K562 (cell line): ENCODE data around the gene DTNBP1. TPM values are rescaled to one million over a fixed set of nuclear protein-coding genes. Genes with fewer than 3 reads are reported as not detected.

ENCODE experiments used
- CBFA2T3 ChIP-seq: fragments of 450-650 bp; IDR thresholded peaks from 2 replicates; pipeline ENCODE4 v1.6.1; 2017
- CEBPZ ChIP-seq: fragments of 150-350 bp; IDR thresholded peaks from 2 replicates; pipeline ENCODE4 v1.6.1; 2014; ENCODE audit warnings: low read depth, mild to moderate bottlenecking, low read length, borderline replicate concordance
- CTCF ChIP-seq, 3 experiments: IDR thresholded peaks in 2 of 3; conservative IDR thresholded peaks in 1 of 3; 2 replicates each; pipeline ENCODE4 v1.5.1; 2011 to 2012; ENCODE audit warnings: low read length in 3 of 3, mild to moderate bottlenecking in 3 of 3, control low read depth in 2 of 3, improper control_type of control experiment in 1 of 3, inconsistent platforms in 1 of 3, low read depth in 1 of 3, mixed read lengths in 1 of 3, moderate library complexity in 1 of 3; ENCODE audit not compliant: insufficient read depth in 2 of 3
- ILF3 ChIP-seq: fragments of 450-650 bp; IDR thresholded peaks from 2 replicates; pipeline ENCODE4 v1.6.1; 2018; ENCODE audit warnings: antibody characterized with exemption, mild to moderate bottlenecking, moderate library complexity, borderline replicate concordance
- PRPF4 ChIP-seq: fragments of 200-400 bp; formaldehyde crosslinking; IDR thresholded peaks from one replicate; pipeline ENCODE4 v1.6.1; 2017; ENCODE audit warnings: low read length, low read depth, mild to moderate bottlenecking; ENCODE audit not compliant: insufficient read depth, poor library complexity, severe bottlenecking
- ZNF224 ChIP-seq: sonication (generic); formaldehyde crosslinking; IDR thresholded peaks from 2 replicates; pipeline ENCODE4 v1.8.0; 2022; ENCODE audit warnings: mild to moderate bottlenecking, missing genetic modification reagents
- ZNF512 ChIP-seq: IDR thresholded peaks from 2 replicates; pipeline ENCODE4 v1.6.1; 2016; ENCODE audit warnings: missing genetic modification characterization, missing compliant biosample characterization
- polyA plus RNA-seq, 8 experiments: library from polyadenylated mRNA; depleted of rRNA in 4 of 8; stranded (reverse) in 5 of 8; unstranded in 3 of 8; fragments of >200 nt; fragmentation: Nextera tagmentation in 2 of 8; fragmentation: Illumina TruSeq in 1 of 8; extraction: Ambion mirVana in 2 of 8; extraction: Trizol in 1 of 8; gene quantifications; 2 replicates each; pipeline versions ENCODE4 v1.2.1 to v1.2.3, GENCODE V29; 2011 to 2014; ENCODE audit warnings: inconsistent platforms in 1 of 8, missing spikeins in 1 of 8
- total RNA-seq, 7 experiments: library from RNA; depleted of rRNA in 6 of 7; stranded (reverse); fragments of >200 nt in 6 of 7; fragmentation: Illumina TruSeq in 2 of 7; extraction: Trizol in 2 of 7; gene quantifications; 2 replicates each; pipeline versions ENCODE4 v1.2.1 to v1.2.3, GENCODE V29; 2011 to 2021; ENCODE audit warnings: low replicate concordance in 1 of 7

DTNBP1 gene
- total and polyA plus RNA-seq, 9 of the 15 experiments (the other 6 are each of a cell fraction or from before 2014, with no cell fraction given): 16.7 to 54.5 (median 21.4) TPM

DNA sequence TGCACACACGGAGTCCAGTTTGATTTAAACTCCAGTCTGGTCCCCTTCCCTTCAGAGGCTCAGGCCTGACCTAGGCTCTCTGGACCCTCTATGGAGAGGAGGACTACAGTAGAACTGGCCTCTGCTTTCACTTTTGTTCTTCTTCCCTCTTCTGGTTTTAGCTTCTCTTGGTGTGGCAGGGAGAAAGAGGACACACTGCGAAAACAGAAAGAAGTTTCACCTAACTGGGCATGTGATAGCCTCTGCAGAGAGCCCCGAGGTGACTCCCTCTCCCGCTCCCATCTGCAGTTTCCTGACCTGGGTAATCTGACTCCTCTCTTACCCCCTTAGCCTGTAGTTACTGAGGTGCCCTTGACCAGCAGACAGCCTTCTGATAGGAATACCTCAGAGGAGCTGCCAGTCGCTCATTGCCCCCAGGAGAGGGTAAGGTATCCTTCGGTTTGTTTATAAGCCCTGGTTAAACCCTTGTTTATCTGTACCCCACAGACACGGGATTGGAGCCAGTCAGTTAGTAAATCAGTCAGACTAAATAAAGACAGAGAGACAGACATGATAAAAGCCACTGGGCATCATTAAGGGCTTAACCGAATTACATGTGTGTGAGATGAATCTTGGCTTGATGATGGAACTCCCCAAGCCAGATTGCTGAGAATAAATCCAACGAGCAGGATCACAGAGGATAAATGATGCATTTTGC is 12.0 kb upstream of the DTNBP1 start (continued):
- TF ChIP-seq CTCF (IDR thresholded peaks at IDR 0.05 in 2 of 3, conservative IDR thresholded peaks at IDR 0.05 in 1 of 3; ENCODE audit: insufficient read depth in 2 of 3, low read depth in 1 of 3, low read length in 3 of 3) (no peak), CEBPZ (no peak), ILF3 (no peak), CBFA2T3 (peak; percentile 58), ZNF224 (no peak), ZNF512 (tag) (no peak), PRPF4 (no peak)
- TF ChIP-seq, all 486 proteins: peak for 4
